Globus pallidus (tissue), 1 donor: ENCODE measurements around the gene CORO2B.

Experiments
- DNase-seq: peaks from one replicate; pipeline ENCODE4 v3.0.0-alpha.2; 2015; ENCODE audit warnings: low spot score

The CORO2B gene

DNA sequence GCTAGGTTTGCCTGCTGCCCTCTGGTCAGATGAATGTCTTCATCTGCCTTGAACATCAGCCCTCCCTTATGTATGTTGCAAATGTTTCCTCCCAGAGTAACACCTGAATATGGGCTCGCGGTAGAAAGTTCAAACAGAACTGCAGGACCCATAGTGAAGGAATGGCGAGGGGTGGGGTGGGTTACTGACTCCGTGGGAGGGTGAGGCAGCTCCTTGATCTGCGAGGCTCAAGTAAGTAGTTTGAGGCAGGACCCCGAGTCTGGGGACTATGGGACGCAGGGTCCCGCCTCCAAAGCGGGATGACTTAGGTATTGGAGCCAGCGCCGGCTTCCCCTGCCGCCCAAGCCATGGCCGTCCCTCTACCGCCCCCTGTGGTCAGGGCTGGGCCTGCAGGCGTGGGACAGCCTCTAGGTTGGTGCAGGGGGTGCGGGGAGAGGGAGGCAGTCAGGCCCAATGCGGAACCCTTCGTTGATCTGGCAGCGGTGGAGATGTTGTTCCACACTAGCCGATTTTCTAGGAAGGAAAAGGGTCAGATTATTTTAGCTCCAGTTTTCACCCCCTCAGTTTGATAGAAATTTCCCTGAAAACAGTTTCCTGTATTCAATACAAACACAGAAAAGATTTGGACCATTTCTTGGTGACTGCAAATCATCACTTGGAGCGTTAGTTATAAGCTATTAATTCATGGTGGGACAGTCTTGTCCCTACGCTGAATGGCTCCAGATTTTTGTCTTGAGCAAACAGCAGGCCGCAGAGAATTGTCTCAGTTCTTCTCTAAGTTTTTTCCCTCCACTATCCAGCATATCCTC is 72.3 kb downstream of the CORO2B start:
- peak; percentile 72 for DNase-seq

DNA sequence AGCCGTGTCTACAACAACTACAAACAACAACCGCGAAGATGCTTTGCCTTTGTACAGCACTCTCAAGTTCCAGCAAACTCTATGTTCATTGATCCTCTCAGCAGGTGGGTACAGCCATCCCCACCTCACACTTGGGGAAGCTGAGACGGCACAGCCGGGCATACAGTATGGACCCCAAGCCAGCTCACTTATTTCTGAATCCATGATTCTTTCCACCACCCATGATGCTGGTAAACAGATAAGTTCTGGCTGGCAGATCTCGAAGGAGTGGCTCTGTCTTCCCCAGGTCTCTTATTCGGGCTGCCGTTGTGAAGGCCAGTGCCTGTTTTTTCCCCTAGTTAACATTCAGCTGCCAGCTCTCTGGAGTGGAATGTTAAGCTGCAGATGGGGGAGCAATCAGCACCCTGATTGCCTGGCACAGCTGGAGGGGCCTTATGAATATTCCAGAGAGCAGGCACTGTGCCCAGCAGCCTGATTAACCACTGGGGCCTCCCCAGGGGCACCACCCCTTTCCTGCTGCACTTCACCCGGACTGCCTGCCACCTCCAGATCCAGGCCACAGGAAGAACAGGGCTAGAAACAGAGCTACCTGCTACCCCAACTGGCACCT is 73.2 kb downstream of the CORO2B start:
- DNase-seq: peak; percentile 97

DNA sequence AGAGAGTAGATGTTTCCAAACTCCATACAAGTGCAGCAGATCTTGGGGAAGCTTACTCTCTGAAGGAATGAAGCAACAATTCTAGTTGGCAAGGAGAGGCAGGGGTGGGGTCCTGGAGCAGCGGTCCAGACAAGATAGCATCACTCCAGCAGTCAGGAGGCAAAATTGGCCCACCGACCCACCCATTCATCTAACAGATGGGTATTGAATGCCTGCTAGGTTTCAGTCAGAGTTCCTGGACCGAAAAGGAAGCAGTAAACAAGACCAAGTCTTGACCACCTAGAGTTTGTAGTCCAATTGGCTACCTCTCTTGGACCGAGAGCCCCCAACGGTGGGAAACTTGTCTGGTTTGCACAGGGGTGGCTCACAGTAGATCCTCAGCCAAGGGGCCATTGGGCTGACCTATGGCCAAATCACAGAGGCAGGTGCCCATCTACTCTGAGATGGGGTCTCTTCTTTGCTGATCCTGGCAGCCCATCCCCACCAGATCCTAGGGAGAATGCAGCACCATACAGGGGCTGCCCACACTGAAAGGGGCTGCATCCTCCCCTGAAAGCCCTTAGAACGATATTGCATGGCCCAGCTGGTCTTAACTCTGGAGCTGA is 74.3 kb downstream of the CORO2B start:
- no peak for DNase-seq

DNA sequence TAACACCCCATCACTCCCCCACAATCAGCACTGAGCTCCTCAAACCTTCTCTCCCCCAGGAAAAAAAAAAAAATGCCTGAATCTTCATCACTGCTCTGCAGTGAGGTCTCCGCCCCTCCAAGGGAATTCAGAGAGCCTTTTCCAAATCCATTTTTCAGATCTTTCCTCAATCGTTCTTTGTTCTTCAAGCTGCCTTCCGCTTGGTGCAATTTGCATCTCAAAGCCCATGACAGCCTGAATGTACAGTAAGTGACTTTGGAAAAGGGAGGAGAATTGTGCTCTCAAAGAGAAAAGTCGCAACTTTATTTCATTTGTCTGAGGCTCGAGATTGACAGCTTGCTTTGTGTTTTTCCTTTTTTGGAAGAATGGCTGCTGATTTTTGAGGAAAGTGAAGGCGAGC is 75.0 kb downstream of the CORO2B start:
- DNase-seq: peak; percentile 70

DNA sequence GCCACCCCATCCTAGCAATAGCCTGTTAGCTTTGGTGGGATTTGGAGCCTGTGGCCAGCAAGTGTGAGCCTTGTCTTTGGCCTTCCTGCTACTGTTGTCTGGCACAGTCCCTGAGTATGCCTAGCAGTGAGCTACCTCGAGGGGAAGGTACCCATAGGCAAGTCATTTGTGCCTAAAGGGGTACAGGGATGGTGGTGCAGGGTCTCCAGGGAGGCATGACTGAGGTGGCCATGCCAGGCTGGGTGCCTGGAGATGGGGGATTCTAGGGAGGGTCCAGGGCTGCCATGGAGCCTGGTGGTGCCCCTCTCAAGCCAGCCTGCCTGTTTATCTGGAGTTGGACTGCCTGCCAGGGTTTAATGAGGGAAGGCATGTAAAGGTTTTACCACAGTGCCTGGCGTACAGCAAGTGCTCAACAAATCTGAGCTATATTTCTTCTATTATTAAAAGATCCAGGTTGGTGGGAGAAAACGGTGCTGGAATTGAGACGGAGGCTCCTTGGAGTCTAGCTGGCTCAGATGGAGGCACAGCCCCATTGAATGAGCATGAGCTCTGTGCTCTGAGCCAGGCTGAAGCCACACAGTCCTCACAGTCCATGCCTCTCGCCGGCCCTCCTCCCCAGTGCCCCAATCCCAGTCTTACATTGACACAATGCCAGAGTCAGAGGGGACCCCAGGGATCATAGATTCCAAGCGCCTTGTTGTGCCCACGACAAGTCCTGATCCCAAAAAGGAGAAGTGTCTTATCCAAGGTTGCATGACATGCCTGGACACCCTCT is 76.2 kb downstream of the CORO2B start:
- DNase-seq: no peak

DNA sequence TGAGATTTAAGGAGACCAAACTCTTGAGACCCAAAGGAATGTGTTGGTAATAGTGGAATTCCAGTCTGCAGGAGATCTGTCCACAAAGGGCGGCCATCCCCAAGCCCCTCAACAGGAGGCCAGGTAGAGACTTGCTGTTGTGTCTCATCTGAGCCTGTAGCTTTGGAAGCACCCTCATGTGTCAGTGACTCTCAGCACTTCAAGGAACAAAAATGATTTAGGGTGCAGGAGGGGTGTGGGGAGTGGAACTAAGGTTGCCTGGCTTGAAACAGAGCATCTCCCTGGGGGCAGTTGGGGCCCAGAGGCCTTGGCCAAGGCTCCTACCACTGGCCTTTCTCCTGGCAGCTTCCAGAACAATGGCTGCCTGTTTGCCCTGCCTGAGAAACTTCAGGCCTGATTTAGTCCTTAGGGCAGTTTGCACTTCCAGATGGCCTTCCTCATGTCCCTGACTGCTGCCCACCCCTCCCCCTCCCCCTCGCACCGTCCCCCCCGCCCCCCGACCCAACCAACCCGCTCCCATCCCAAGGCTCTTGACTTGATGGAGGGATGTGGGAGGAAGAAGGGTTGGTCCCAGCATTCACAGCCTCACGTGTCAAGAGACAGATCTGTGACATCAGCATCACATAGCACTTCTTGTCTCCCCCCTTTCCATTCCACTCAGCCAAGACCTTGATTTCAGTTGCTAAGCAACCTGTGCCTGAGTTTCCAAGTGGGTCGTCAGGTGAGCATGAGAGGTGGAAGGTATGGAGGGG is 77.1 kb downstream of the CORO2B start:
- DNase-seq: peak; percentile 65

DNA sequence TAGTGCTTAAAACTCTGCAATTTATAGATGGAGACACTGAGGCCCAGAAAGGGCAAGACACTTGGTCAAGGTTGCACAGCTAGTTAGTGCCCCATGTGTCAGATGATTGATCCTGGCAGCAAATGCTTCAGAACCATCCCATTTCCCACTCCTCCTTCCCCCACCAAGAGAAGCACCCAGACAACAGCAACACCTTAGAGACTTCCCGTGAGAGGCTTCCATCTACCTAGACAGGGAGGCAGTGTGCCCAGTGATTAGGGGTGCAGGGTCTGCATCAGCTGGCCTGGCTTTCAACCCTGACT is 77.6 kb downstream of the CORO2B start:
- no peak for DNase-seq

DNA sequence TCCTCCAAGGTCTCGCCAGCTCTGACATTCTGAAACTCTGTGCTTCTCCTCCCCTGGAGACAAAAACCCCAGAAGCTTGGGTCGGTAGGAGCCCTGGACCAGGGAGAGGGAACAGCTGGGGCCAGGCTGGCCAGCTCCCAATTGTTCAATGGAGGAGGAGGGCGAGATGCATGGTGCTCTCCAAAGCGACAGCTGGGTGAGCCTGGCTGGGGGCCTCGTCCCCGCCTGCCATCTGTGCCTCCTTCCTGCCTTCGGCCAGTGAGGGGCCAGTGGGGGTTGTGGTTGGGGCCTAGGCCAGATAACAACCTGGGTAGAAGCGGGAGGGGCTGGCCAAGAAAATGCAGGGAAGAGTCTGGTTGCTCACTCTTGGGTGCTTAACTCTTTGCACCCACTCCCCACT is 79.4 kb downstream of the CORO2B start:
- DNase-seq: peak; percentile 83

DNA sequence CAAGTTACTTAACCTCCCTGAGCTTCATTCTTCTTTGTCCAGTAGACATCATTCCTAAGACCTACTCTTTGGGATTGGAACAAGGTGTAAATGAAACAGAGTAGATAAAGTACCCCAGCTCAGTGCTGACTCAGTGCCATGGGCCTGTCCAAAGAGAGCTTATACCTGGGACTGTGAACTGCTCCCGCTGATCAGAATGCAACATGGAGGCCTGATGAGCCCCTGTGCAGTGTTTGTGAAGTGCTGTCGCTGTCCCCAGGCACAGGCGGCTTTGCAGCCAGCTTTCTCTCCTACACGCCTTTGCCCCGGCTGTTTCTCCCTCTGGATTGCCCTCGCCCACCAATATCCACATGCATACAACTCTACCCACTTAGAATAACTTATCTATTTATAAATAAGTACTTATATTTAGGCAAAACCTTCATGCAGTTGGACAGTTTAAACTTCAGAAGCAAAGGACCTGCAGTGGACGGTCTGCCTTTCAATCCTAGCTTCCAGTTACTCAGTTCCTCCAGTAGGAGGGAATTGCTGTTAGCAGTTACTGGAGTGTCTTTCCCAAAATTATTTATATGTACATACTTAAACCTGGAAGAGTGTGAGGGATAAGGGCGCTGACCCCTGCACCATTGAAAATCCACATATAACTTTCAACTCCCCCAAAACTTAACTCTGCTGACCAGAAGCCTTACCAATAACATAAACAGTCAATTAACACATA is 80.0 kb downstream of the CORO2B start:
- no peak for DNase-seq

DNA sequence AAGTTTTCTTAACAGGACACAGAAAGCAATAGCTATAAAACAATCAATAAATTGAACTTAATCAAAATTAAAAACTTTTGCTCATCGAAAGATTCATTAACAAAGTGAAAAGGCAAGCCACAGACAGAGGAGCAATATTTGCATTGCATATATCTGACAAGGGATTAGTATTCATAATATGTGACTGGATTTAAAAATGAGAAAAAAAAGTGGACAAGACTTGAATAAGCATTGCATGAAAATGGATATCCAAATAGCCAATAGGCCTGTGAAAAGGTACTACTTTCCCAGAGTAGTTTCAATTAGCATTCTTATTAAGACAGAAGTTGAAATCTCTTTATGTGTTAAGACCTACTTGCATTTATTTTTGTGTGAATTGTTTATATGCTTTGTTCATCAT is 84.7 kb downstream of the CORO2B start:
- no peak for DNase-seq

DNA sequence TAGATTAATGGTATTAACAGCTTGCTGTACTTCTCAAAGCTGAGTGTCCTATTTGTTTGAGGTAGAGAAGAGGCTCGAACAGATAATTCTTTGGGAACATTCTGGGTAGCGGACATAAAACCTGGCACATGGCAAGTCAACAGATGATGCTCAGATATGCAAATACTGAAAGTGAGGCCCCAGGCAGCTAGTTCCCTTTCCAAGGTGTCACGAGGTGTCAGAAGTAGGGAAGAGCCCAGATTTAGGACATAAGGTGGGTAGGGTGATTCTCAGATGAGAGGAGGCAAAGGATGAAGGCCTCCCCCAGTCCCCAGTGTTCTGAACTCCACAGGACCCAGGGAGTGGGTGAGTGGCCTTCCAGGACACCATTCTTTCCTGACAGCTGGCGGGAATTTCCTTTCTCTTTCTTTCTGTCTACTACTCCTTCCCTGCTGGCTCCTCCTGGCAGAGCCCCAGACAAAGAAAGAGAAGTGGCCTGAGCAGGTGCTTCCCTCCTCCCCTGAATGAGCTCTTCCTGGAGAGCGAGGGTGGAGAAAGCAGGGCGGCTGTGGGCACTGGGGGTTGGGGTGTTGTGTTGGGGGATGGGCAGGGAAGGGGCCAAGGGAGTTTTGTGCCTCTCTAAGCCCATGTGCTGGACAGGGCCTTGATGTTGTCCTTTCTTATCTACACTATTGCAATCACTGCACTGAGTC is 87.5 kb downstream of the CORO2B start:
- no peak for DNase-seq

DNA sequence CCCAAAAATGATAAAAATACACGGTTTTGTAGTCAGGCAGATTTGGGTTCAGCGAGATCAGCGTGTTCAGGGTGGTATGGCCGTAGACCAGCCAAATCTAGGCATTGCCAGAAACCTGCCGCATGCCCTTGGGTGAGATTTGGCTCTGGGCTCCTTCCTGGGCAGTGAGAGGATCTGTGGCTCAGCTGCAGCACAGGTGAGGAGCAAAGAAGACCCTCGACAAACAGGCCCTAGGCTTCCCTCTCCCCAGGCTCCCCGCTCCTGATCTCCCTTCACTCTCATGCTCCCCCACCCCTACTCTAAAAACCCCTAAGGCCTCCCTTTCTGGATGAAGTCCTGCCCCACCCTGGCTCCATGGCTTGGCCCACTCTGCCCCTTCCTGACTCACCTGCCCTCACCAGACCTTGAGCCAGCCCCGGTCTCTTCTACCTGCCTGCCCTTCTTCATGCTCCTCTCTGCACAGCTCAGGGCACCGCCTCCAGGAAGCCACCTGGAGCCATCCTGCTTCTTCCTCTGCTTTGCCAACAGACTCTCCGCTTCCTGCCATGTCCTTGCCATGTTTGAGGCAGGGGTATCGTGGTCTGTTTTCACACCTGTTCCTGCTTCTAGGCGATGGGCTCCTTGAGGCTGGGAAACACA is 88.1 kb downstream of the CORO2B start:
- DNase-seq: no peak

DNA sequence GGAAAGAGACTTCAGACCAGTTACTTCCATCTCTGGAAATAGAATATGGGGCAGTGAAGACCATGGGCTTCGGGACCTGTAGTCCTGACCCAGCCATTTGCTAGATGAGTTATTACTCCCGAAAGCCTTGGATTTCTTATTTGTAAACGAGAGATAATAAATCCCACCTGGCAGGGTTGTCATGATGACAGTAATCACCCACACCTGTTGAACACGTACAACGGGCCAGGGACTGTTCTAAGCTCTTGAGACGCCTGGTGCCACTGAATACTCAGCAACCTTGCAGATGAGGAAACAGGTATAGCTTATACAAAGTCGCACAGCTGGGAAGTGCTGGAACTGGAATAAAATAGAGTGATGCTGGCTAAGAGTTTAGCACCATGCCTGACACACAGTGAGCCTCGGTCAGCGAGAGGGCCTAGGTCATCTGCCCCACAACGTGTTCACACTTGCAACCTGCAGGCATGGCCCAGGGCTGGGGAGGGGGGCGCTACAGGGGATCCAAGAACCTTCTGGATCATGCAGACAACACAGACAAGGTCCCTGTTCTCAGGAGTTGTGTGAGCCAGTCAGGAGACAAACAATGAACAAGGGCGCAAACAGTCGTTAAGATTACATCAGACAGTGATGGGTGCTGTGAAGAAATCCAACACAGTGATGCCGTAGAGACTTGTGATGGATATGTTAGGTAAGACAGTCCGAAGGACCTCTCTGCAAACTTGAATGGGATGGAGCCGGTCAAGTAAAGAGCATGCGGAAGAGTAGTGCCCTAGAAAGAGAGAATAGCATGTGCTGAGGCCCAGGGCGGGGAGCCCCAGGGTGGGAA is 89.2 kb downstream of the CORO2B start:
- peak; percentile 51 for DNase-seq

DNA sequence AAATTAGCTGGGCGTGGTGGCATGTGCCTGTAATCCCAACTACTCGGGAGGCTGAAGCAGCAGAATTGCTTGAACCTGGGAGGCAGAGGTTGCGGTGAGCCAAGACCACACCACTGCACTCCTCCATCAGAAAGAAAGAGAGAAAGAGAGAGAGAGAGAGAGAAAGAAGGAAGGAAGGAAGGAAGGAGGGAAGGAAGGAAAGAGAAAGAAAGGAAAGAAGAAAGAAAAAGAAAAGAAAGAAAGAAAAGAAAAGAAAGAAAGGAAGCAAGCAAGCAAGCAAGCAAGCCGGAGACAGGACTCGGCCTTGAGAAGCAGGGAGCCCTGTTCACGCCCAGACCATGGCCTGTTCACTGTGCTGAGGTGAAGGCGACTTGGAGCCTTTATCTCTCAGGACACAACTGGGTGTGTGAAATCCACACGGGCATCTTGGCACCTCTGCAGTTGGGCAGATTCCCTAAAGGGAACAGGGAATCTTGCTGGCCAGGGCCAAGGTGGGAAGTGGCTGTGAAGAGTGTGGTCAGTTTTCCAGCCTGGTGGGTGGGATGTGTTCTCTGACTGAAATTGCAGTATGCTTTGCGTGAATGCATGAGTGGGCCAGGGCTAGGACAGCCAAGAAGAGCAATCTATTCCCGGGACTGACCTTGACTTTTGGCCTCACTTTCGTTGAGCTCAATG is 90.3 kb downstream of the CORO2B start:
- no peak for DNase-seq

DNA sequence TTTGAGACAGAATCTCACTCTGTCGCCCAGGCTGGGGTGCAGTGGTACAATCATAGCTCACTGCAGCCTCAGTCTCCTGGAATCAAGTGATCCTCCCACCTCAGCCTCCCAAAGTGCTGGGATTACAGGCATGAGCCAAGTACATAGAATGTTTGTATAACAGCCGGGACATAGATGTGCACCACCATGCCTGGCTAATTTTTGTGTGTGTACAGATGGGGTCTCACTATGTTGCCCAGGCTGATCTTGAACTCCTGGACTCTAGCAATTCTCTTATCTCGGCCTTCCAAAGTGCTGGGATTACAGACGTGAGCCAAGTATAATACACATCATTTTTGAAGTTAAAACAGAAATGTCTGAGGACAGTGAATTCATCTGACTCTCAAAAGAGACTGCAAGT is 93.5 kb downstream of the CORO2B start:
- DNase-seq: no peak

DNA sequence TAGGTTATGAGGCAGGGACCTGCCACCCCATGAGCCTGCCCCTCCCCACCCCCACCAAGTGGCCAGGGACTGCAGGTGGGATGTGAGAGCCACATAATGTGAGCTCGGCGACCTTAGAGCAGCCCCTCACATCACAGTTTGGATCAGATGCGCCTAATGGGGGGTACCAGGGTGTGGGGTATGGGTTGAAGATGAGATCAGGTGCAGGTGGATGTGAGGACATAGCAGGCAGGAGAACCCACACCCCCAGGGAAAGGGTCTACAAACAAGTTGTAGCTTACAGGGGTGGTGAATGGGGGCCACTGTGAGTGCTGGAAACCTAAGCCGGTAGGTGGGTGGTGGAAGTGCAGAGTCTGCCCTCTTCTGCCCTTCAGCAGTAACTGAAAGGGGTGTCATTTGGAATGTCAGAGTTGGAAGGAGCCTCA is 94.0 kb downstream of the CORO2B start:
- DNase-seq: peak; percentile 60

DNA sequence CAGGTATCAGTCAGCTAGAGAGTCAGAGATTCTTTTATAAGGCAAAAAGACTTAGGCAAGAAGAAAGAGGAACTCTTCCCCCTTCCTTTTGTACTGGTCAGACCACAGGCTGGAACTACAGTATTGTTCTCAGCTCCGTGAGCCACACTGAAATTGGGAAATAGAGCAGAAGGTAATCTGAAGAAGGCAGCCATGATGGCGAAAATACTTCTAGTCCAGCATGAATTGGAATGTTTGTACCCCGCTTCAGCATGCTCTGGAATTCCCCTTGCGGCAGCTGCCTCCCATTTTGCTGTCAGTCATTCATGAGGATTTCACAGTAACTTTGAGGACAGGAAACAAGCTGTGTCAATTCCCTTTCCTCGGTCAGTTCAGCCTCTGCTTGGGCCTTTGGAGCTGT is 96.2 kb downstream of the CORO2B start:
- DNase-seq: no peak

DNA sequence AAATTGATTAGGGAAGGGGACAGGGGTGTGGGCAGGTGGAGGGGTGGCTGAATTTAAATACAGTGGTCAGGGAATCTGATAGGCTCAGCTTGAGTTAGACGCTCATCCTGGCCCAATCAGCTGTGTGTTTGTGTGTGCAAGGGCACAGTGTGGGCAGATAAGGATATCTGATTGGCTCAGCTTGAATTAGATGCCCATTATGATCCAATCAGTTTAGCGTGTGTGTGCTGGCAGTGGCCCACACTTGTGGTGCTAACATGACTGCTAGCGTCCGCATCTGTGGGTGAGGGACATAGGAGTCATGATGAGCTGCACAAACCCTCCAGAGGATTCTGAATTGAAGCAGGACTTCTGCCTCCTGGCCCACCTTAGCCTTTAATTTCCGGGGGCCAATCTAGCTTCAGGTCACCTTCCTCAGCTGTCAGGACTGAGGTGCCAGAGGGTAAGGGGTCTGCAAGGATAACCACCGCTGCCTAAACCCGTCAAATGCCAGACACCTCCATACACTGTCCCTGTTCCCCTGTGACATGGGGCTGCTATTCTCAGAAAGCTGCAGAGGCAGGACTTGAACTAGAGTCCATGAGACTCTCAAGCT is 97.3 kb downstream of the CORO2B start:
- peak; percentile 66 for DNase-seq
